Measurements from ENCODE around the gene PRKG1.

Gene PRKG1

DNA sequence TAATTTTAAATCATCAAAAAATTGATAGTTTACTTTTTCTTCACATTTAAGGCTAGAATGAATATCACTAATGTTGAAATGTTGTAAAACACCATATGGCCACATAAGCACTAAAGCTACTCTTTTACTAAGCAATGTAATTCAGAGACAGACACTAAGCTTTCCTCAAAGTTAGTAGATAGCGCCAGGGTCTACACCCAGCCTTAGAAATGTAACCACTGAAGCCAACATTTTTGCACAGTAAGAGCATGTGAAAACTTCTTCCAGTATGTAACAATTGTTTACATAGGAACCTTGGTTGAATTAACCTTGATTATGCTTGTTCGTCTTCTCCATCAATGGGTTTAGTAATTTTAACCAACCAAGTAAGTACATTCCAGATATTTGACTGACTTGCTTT, 28.4 kb upstream of the PRKG1 start:
- no peak for TF ChIP-seq ZFX (IDR thresholded peaks at IDR 0.05; ENCODE audit: borderline replicate concordance)
- TF ChIP-seq, protein P1, sequence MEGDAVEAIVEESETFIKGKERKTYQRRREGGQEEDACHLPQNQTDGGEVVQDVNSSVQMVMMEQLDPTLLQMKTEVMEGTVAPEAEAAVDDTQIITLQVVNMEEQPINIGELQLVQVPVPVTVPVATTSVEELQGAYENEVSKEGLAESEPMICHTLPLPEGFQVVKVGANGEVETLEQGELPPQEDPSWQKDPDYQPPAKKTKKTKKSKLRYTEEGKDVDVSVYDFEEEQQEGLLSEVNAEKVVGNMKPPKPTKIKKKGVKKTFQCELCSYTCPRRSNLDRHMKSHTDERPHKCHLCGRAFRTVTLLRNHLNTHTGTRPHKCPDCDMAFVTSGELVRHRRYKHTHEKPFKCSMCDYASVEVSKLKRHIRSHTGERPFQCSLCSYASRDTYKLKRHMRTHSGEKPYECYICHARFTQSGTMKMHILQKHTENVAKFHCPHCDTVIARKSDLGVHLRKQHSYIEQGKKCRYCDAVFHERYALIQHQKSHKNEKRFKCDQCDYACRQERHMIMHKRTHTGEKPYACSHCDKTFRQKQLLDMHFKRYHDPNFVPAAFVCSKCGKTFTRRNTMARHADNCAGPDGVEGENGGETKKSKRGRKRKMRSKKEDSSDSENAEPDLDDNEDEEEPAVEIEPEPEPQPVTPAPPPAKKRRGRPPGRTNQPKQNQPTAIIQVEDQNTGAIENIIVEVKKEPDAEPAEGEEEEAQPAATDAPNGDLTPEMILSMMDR (IDR thresholded peaks at IDR 0.05), result no peak
- no peak overlapping the region for H3K27ac ChIP-seq

DNA sequence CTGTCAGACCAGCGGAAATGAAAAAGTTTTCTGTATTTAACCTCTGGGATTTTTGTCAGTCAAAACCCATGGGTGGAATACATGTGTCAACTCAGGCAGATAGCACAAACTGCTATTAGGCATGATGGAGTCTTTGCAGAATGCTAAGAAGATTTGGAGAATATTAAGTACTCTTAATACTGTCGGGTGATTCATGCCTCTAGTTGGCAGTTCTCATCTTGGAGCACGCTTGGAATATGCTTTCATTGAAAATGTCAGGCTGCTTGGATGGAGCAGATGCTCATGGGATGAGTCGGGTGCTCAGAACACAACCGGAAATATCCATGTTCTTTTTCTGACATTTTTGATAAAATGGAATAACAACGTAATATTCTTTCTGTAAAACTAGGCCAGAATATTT, 27.6 kb upstream of the PRKG1 start:
- TF ChIP-seq, protein P1 (IDR thresholded peaks at IDR 0.05), result no peak
- TF ChIP-seq ZFX (IDR thresholded peaks at IDR 0.05; ENCODE audit: borderline replicate concordance), result no peak

DNA sequence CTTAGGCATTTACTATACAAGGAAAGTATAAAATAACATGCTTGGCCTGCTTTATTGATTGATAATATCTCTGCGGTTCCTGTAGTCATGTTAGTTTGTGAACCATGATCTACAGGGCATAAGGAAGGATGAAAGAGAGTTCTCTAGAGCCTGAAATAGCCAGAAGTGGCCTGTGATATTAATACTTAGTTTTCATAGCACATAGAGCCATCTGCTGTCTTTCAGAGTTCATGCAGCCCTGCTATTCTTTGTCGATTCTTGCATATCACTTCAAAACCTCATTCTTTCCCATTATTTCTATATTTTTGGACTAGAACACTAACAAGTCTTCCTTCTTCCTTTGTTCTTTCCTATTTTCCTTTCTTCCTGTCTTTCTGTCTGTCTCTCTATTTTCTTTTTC, 26.4 kb upstream of the PRKG1 start:
- no peak for TF ChIP-seq ZFX (IDR thresholded peaks at IDR 0.05; ENCODE audit: borderline replicate concordance)
- TF ChIP-seq, protein P1 (IDR thresholded peaks at IDR 0.05), result no peak
- H3K27ac ChIP-seq, result no peak overlapping the region

More for the DNA sequence above, 27.6 kb upstream of the PRKG1 start:
- no peak overlapping the region for H3K27ac ChIP-seq

DNA sequence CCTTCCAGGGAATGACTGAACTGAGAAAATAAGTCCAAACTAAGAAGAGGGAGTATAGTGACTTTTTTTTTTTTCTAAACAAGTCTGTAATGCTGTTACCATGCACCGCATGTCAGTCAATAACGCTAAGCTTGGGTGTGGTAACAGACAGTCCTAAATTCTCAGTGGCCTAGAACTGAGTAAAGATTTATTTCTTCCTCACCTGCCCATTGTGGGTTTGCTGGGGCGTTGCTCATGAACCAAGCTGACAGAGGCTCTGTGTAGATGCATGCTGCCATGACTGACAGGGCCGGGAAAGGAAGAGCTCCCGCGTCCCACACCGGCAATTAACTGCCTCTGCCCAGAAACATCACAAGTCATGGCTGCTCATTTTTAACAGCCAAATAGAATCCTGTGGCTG, 25.5 kb upstream of the PRKG1 start:
- H3K27ac ChIP-seq, result no peak overlapping the region
- no peak for TF ChIP-seq ZFX (IDR thresholded peaks at IDR 0.05; ENCODE audit: borderline replicate concordance)
- TF ChIP-seq, protein P1 (IDR thresholded peaks at IDR 0.05), result no peak

DNA sequence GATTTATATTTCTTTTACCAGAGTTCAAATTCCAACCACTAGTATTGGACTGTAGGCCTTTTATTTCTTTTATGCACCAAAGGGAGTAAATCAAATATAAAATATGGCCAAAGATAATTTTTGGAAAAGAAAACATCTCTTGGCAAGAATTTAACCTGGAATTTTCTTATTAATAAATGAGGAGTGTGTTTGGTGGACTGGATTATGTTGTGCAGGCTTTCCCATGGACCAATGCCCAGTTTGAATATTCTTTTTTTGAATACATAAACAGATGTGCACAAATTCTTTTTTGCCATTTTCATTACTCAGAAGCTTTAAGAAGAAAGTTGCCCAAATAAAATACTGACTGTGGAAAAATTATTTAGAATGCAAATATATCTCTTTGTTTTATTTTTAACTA, 22.1 kb upstream of the PRKG1 start:
- TF ChIP-seq, protein P1 (IDR thresholded peaks at IDR 0.05), result no peak
- no peak for TF ChIP-seq ZFX (IDR thresholded peaks at IDR 0.05; ENCODE audit: borderline replicate concordance)
- H3K27ac ChIP-seq, result no peak overlapping the region

DNA sequence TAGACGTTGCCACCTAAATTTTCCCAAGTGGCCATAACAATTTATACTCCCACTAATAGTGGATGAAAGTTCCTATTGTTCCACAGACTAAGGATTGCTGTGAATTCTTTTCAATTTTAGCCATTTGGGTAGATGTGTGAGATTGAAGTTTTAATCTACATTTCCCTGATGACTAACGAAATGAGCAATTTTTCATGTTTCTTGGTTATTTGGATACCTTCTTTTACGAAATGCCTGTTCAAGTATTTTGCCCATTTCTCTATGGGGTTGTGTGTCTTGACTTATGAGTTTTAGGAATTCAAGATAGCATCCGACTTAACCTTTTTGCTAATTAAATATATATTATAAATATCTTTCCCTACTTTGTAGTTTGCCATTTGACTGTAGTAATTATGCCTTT, 16.4 kb upstream of the PRKG1 start:
- TF ChIP-seq ZFX (IDR thresholded peaks at IDR 0.05; ENCODE audit: borderline replicate concordance), result no peak
- TF ChIP-seq, protein P1 (IDR thresholded peaks at IDR 0.05), result no peak
- no peak overlapping the region for H3K27ac ChIP-seq

GRCh38 chr10:51063166-51063565, 11.1 kb upstream of the PRKG1 start:
- TF ChIP-seq ZFX (IDR thresholded peaks at IDR 0.05; ENCODE audit: borderline replicate concordance), result no peak
- TF ChIP-seq, protein P1 (IDR thresholded peaks at IDR 0.05), result no peak
- no peak overlapping the region for H3K27ac ChIP-seq
